Vagina (tissue), 2 donors: ENCODE results near the gene RAB11FIP4. TPM values are rescaled to one million over a fixed set of nuclear protein-coding genes. Genes with fewer than 3 reads are reported as not detected.

ENCODE experiments used
- DNase-seq, 2 donors: peaks; one replicate each; pipeline ENCODE4 v3.0.0-alpha.2; 2017; ENCODE audit errors: extremely low spot score in 2 of 2
- H3K27ac ChIP-seq: fragments of 200-600 bp; sonication (generic); one replicate; pipeline ENCODE4 v1.5.1; 2019
- H3K27me3 ChIP-seq: fragments of 200-600 bp; sonication (generic); one replicate; pipeline ENCODE4 v1.5.1; 2019
- H3K36me3 ChIP-seq, 2 donors: fragments of 200-600 bp; sonication (generic); one replicate each; pipeline ENCODE4 v1.5.1; 2017 to 2019
- H3K4me1 ChIP-seq: fragments of 200-600 bp; sonication (generic); one replicate; pipeline ENCODE4 v1.5.1; 2019
- H3K4me3 ChIP-seq, 2 donors: fragments of 200-600 bp; sonication (generic); 1 replicate in 1 of 2; 2 replicates in 1 of 2; pipeline ENCODE4 v1.5.1; 2016 to 2019
- H3K9me3 ChIP-seq: fragments of 200-600 bp; sonication (generic); one replicate; pipeline ENCODE4 v1.5.1; 2019
- CTCF ChIP-seq, 3 experiments: fragments of 450-650 bp in 2 of 3; fragments of 200-600 bp in 1 of 3; sonication (generic) in 1 of 3; IDR thresholded peaks; one replicate each; pipeline ENCODE4 v1.5.1; 2017 to 2019; ENCODE audit warnings: antibody characterized with exemption in 3 of 3, mild to moderate bottlenecking in 2 of 3, moderate library complexity in 2 of 3
- POLR2A ChIP-seq, 2 donors: fragments of 450-650 bp; IDR thresholded peaks; one replicate each; pipeline ENCODE4 v1.6.1; 2017; ENCODE audit warnings: antibody characterized with exemption in 2 of 2, mild to moderate bottlenecking in 2 of 2, moderate library complexity in 2 of 2
- POLR2AphosphoS5 ChIP-seq, 2 donors: sonication (generic); formaldehyde crosslinking; IDR thresholded peaks; one replicate each; pipeline ENCODE4 v1.9.0; 2017; ENCODE audit warnings: antibody characterized with exemption in 2 of 2, mild to moderate bottlenecking in 2 of 2, low read depth in 1 of 2; ENCODE audit not compliant: insufficient read depth in 1 of 2
- intact Hi-C: fragments of 100-400 bp; cut with DNase I; formaldehyde crosslinking; loops from one replicate; pipeline ENCODE4 v1.15.1; 2023
- total RNA-seq: library from RNA; depleted of rRNA; stranded (reverse); fragments of >200 nt; gene quantifications from one replicate; pipeline ENCODE4 v1.2.3, GENCODE V29; 2016

Gene RAB11FIP4
- total RNA-seq, 1 donor from 2014 or later, result 11.0 TPM

- DNase-seq, result no peak
- intact Hi-C loops, result no loop called here
- Histone ChIP-seq H3K4me1 (peaks cover 16% of the 10 kb centered on the region), H3K36me3 (no peaks in the 10 kb centered on the region), H3K4me3 (no peak overlapping the region), H3K9me3 (no peaks in the 10 kb centered on the region), H3K27ac (no peak overlapping the region), H3K27me3 (no peaks in the 10 kb centered on the region)
- TF ChIP-seq POLR2A (IDR thresholded peaks at IDR 0.05), result no peak
Measured at GRCh38 chr17:31497431-31497830, 106.0 kb downstream of the RAB11FIP4 start.

DNA sequence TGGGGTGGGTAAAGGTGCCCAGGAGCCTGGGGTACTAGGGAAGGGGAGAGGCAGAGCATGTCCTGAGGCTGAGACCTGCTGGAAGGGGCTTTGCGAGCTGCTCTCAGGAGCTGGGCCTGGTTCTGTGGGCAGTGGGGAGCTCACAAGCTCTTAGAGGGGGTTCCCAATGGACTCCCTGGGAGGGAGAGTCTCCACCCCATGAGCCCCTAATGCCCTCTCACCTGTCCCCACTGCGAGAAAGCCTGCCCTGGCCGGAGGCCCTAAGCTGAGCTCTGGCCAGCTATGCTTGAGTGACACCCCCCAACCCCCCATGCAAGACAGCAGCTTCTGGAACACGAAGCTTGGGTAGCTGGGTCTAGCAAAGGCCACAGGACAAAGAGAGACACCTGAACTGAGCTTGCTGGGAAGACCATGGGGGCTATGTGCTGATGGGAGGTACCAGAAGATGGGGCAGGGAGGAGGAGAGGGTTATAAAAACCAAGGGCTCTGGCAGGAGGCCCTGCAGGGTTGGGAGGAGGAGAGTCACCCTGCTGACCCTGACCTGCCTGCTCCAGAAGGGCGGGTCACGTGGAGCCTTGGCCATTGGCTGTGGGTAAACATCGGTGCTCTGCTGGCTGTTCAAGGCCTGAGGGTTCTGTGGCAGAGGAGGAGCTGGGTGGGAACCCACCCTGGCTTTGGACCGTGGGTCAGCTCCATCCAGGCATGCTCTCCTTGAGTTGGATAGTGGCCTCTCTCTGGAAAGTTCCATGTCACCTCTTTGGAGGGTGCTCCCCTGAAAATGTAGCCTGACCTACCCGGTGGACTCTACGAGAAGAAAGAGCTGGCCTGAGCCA, 106.7 kb downstream of the RAB11FIP4 start:
- no peak for DNase-seq
- H3K27ac ChIP-seq, result no peak overlapping the region
- H3K27me3 ChIP-seq, result no peaks in the 10 kb centered on the region
- no peaks in the 10 kb centered on the region for H3K36me3 ChIP-seq
- intact Hi-C loops, result no loop called here
- no peak overlapping the region for H3K4me3 ChIP-seq
- H3K4me1 ChIP-seq, result peaks cover 11% of the 10 kb centered on the region
- TF ChIP-seq CTCF (IDR thresholded peaks at IDR 0.05) (no peak), POLR2A (IDR thresholded peaks at IDR 0.05) (no peak), POLR2AphosphoS5 (IDR thresholded peaks at IDR 0.05; ENCODE audit: insufficient read depth in 1 of 2, low read depth in 1 of 2) (no peak)
- H3K9me3 ChIP-seq, result no peaks in the 10 kb centered on the region

- no peak for TF ChIP-seq CTCF (IDR thresholded peaks at IDR 0.05)
- TF ChIP-seq POLR2AphosphoS5 (IDR thresholded peaks at IDR 0.05; ENCODE audit: insufficient read depth in 1 of 2, low read depth in 1 of 2), result no peak
- TF ChIP-seq POLR2A (IDR thresholded peaks at IDR 0.05), result no peak
- Histone ChIP-seq H3K27ac (no peak overlapping the region), H3K4me1 (peaks cover 11% of the 10 kb centered on the region), H3K27me3 (no peaks in the 10 kb centered on the region), H3K36me3 (no peaks in the 10 kb centered on the region), H3K4me3 (no peak overlapping the region), H3K9me3 (no peaks in the 10 kb centered on the region)
- intact Hi-C loops, result no loop called here
- DNase-seq, result no peak
Measured at GRCh38 chr17:31499771-31500554, 108.5 kb downstream of the RAB11FIP4 start.

DNA sequence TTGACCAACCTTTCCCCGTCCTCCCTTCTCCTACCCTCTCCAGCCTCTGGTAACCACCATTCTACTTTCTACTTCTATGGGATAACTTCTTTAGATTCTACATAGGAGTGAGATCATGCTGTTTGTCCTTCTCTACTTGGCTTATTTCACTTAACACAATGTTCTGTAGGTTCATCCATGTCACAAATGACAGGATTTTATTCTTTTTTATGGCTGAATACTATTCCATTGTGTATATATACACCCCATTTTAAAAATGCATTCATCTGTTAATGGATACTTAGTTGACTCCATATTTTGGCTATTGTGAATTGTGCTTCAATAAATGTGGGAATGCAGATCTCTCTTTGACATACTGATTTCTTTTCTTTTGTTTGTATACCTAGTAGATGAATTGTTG, 115.0 kb downstream of the RAB11FIP4 start:
- Histone ChIP-seq H3K4me1 (peaks cover 21% of the 10 kb centered on the region), H3K36me3 (no peaks in the 10 kb centered on the region), H3K27ac (no peak overlapping the region), H3K9me3 (no peaks in the 10 kb centered on the region), H3K4me3 (no peak overlapping the region), H3K27me3 (no peaks in the 10 kb centered on the region)
- intact Hi-C loops, result no loop called here
- no peak for DNase-seq
- TF ChIP-seq CTCF (IDR thresholded peaks at IDR 0.05), result no peak
- no peak for TF ChIP-seq POLR2AphosphoS5 (IDR thresholded peaks at IDR 0.05; ENCODE audit: insufficient read depth in 1 of 2, low read depth in 1 of 2)
- TF ChIP-seq POLR2A (IDR thresholded peaks at IDR 0.05), result no peak

GRCh38 chr17:31508288-31509094, 117.0 kb downstream of the RAB11FIP4 start:
- intact Hi-C loops, result no loop called here
- no peak overlapping the region for H3K4me3 ChIP-seq
- TF ChIP-seq POLR2A (IDR thresholded peaks at IDR 0.05) (no peak), POLR2AphosphoS5 (IDR thresholded peaks at IDR 0.05; ENCODE audit: insufficient read depth in 1 of 2, low read depth in 1 of 2) (peak in 1 of 2 donors; percentile 8), CTCF (IDR thresholded peaks at IDR 0.05) (no peak)
- no peaks in the 10 kb centered on the region for H3K9me3 ChIP-seq
- H3K27ac ChIP-seq, result no peak overlapping the region
- no peaks in the 10 kb centered on the region for H3K36me3 ChIP-seq
- no peaks in the 10 kb centered on the region for H3K27me3 ChIP-seq
- peaks cover 21% of the 10 kb centered on the region for H3K4me1 ChIP-seq
- DNase-seq, result no peak
